GM19372 (cell line): ENCODE data around the gene XXYLT1.
"Not testable (repeated sequence)": the region's sequence is repeated elsewhere in the genome, so short reads cannot be mapped to it uniquely, and the experiment has no call there.

Experiments used
- ATAC-seq: cut with Tn5 transposase; IDR thresholded peaks from one replicate; pipeline ENCODE4 v1.9.1; 2021; ENCODE audit warnings: mild to moderate bottlenecking, low read depth, moderate library complexity; ENCODE audit not compliant: unreplicated experiment

Gene XXYLT1

GRCh38 chr3:195189821-195190220, 81.1 kb downstream of the XXYLT1 start:
- ATAC-seq: no peak

- no peak for ATAC-seq
Observed at GRCh38 chr3:195188426-195188927, 82.5 kb downstream of the XXYLT1 start.

GRCh38 chr3:195187609-195188425, 83.1 kb downstream of the XXYLT1 start:
- no peak for ATAC-seq

GRCh38 chr3:195186710-195187047, 84.3 kb downstream of the XXYLT1 start:
- not testable (repeated sequence) for ATAC-seq

GRCh38 chr3:195186041-195186709, 84.8 kb downstream of the XXYLT1 start:
- ATAC-seq: no peak

GRCh38 chr3:195185583-195185982, 85.4 kb downstream of the XXYLT1 start:
- ATAC-seq: no peak

GRCh38 chr3:195184716-195185421, 86.1 kb downstream of the XXYLT1 start:
- ATAC-seq: no peak

GRCh38 chr3:195183071-195183776, 87.7 kb downstream of the XXYLT1 start:
- no peak for ATAC-seq

GRCh38 chr3:195182470-195182795, 88.5 kb downstream of the XXYLT1 start:
- ATAC-seq: no peak

GRCh38 chr3:195181741-195182469, 89.1 kb downstream of the XXYLT1 start:
- no peak for ATAC-seq

- ATAC-seq: no peak
Observed at GRCh38 chr3:195181113-195181498, 89.9 kb downstream of the XXYLT1 start.

- ATAC-seq: no peak
Observed at GRCh38 chr3:195180490-195181112, 90.4 kb downstream of the XXYLT1 start.

GRCh38 chr3:195179776-195180489, 91.0 kb downstream of the XXYLT1 start:
- no peak for ATAC-seq

- ATAC-seq: no peak
Observed at GRCh38 chr3:195178124-195178910, 92.6 kb downstream of the XXYLT1 start.

GRCh38 chr3:195177422-195178123, 93.4 kb downstream of the XXYLT1 start:
- no peak for ATAC-seq

- ATAC-seq: no peak
Observed at GRCh38 chr3:195176776-195177175, 94.2 kb downstream of the XXYLT1 start.

GRCh38 chr3:195175476-195176337, 95.3 kb downstream of the XXYLT1 start:
- no peak for ATAC-seq
